ENCODE results near the gene IFNA4.
"Not testable (repeated sequence)": the region's sequence is repeated elsewhere in the genome, so short reads cannot be mapped to it uniquely, and the experiment has no call there.

DNA sequence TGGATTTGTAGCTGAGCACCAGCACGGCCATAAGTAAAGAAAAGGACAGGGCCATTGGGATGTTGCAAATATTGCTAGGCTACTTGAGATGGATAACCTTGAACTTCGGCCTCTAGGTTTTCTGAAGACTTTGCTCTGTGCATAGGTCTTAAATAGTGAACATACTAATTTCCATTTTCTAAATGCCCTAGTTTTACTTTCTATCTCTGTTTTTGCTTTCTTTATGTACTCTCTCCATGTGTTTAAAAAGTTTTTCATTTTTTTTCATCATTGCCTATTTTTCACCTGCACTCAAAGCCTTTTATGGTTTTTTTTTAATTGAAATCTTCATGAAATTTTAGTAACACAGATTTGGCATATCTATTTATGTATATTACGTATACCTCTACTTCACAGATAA lies 19.7 kb upstream of the IFNA4 start, which contains the start of gene IFNA10:
- TF ChIP-seq, protein P1, sequence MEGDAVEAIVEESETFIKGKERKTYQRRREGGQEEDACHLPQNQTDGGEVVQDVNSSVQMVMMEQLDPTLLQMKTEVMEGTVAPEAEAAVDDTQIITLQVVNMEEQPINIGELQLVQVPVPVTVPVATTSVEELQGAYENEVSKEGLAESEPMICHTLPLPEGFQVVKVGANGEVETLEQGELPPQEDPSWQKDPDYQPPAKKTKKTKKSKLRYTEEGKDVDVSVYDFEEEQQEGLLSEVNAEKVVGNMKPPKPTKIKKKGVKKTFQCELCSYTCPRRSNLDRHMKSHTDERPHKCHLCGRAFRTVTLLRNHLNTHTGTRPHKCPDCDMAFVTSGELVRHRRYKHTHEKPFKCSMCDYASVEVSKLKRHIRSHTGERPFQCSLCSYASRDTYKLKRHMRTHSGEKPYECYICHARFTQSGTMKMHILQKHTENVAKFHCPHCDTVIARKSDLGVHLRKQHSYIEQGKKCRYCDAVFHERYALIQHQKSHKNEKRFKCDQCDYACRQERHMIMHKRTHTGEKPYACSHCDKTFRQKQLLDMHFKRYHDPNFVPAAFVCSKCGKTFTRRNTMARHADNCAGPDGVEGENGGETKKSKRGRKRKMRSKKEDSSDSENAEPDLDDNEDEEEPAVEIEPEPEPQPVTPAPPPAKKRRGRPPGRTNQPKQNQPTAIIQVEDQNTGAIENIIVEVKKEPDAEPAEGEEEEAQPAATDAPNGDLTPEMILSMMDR (IDR thresholded peaks at IDR 0.05), result not testable (repeated sequence)
- TF ChIP-seq POLR2A (IDR thresholded peaks at IDR 0.05), result not testable (repeated sequence)

Measured in body of pancreas (tissue), 4 donors.